K562 (cell line): Measurements from ENCODE around the gene FIBP. TPM values are rescaled to one million over a fixed set of nuclear protein-coding genes. Genes with fewer than 3 reads are reported as not detected.

Experiments used
- C11orf30 ChIP-seq: fragments of 450-650 bp; IDR thresholded peaks from 2 replicates; pipeline ENCODE4 v1.6.1; 2016; ENCODE audit warnings: low read depth, mild to moderate bottlenecking
- ELF1 ChIP-seq: fragments of 200-800 bp; sonication (Bioruptor generic); IDR thresholded peaks from 2 replicates; pipeline ENCODE4 v1.6.1; 2016; ENCODE audit warnings: missing genetic modification characterization, missing compliant biosample characterization
- MTA2 ChIP-seq: fragments of 450-650 bp; IDR thresholded peaks from 2 replicates; pipeline ENCODE4 v1.6.1; 2016; ENCODE audit warnings: low read depth
- PHB ChIP-seq: fragments of 250-450 bp; sonication (Bioruptor Pico); IDR thresholded peaks from 2 replicates; pipeline ENCODE4 v1.5.0; 2021
- POLR2AphosphoS5 ChIP-seq: IDR thresholded peaks from 2 replicates; pipeline ENCODE4 v1.6.1; 2011; ENCODE audit warnings: mild to moderate bottlenecking, low read depth, low read length, moderate library complexity; ENCODE audit not compliant: control insufficient read depth, insufficient read depth
- SRSF3 ChIP-seq: fragments of 200-400 bp; formaldehyde crosslinking; IDR thresholded peaks from 2 replicates; pipeline ENCODE4 v1.6.1; 2016; ENCODE audit warnings: mild to moderate bottlenecking, low read length, moderate library complexity; ENCODE audit not compliant: insufficient read depth
- TGIF2 ChIP-seq: sonication (generic); formaldehyde crosslinking; IDR thresholded peaks from 2 replicates; pipeline ENCODE4 v1.8.1; 2022; ENCODE audit warnings: mild to moderate bottlenecking, missing genetic modification reagents, moderate library complexity
- ZFX ChIP-seq: sonication (generic); formaldehyde crosslinking; IDR thresholded peaks from 2 replicates; pipeline ENCODE4 v1.8.0; 2022; ENCODE audit warnings: mild to moderate bottlenecking, missing genetic modification reagents, moderate library complexity
- ZMIZ1 ChIP-seq, 2 experiments: fragments of 150-350 bp in 1 of 2; IDR thresholded peaks; 2 replicates each; pipeline ENCODE4 v1.6.1; 2012 to 2016; ENCODE audit warnings: low read depth in 2 of 2, low read length in 2 of 2, mild to moderate bottlenecking in 1 of 2, moderate library complexity in 1 of 2
- ZNF740 ChIP-seq, 3 experiments: fragments of 200-800 bp in 1 of 3; sonication (Bioruptor generic) in 1 of 3; sonication (generic) in 1 of 3; formaldehyde crosslinking in 1 of 3; IDR thresholded peaks; 2 replicates each; pipeline versions ENCODE4 v1.6.1 to v1.8.0; 2016 to 2022; ENCODE audit warnings: mild to moderate bottlenecking in 2 of 3, missing compliant biosample characterization in 2 of 3, missing genetic modification characterization in 2 of 3, missing genetic modification reagents in 1 of 3
- polyA plus RNA-seq, 8 experiments: library from polyadenylated mRNA; depleted of rRNA in 4 of 8; stranded (reverse) in 5 of 8; unstranded in 3 of 8; fragments of >200 nt; fragmentation: Nextera tagmentation in 2 of 8; fragmentation: Illumina TruSeq in 1 of 8; extraction: Ambion mirVana in 2 of 8; extraction: Trizol in 1 of 8; gene quantifications; 2 replicates each; pipeline versions ENCODE4 v1.2.1 to v1.2.3, GENCODE V29; 2011 to 2014; ENCODE audit warnings: inconsistent platforms in 1 of 8, missing spikeins in 1 of 8
- total RNA-seq, 7 experiments: library from RNA; depleted of rRNA in 6 of 7; stranded (reverse); fragments of >200 nt in 6 of 7; fragmentation: Illumina TruSeq in 2 of 7; extraction: Trizol in 2 of 7; gene quantifications; 2 replicates each; pipeline versions ENCODE4 v1.2.1 to v1.2.3, GENCODE V29; 2011 to 2021; ENCODE audit warnings: low replicate concordance in 1 of 7
- TF ChIP-seq, protein P1 (sequence below): fragments of 200-600 bp; sonication (generic); IDR thresholded peaks from one replicate; pipeline ENCODE4 v1.6.1; 2012; ENCODE audit warnings: mild to moderate bottlenecking, low read depth, low read length, inconsistent platforms

Gene FIBP
- total and polyA plus RNA-seq, 9 of the 15 experiments (the other 6 are each of a cell fraction or from before 2014, with no cell fraction given), result 41.2 to 79.2 (median 48.6) TPM

DNA sequence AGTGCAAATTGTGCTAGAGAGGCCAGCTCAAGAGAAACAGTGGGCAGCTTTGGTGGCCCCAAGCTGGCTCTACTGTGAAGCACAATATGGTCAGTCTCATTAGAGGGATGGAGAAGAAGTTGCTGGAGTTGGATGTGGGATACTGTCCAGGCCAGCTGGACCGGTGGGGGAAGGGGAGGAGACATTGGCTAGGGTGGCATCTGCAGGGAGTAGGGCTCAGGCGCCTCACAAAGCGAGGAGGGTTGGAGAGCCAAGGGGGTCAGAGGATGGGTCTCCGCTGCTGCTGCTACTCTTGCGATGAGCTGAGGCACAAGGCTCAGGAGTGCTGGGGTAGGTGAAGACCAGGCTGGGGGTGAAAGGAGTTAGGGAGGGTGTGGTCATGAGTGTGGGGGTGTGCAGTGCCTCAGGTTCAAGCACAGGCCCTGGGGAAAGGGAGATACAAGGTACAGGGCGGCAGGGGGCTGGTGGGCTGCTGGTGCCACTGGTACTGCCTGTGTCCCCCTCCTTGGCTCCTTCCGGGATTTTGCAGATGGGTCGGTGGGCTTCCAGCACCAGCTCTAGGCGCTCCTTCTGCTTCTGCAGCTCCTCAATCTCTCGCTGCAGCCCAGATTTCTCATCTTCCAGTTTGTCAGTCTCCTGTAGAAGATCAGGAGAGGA is 4.5 kb upstream of the FIBP start (continued):
- TF ChIP-seq, protein P1, sequence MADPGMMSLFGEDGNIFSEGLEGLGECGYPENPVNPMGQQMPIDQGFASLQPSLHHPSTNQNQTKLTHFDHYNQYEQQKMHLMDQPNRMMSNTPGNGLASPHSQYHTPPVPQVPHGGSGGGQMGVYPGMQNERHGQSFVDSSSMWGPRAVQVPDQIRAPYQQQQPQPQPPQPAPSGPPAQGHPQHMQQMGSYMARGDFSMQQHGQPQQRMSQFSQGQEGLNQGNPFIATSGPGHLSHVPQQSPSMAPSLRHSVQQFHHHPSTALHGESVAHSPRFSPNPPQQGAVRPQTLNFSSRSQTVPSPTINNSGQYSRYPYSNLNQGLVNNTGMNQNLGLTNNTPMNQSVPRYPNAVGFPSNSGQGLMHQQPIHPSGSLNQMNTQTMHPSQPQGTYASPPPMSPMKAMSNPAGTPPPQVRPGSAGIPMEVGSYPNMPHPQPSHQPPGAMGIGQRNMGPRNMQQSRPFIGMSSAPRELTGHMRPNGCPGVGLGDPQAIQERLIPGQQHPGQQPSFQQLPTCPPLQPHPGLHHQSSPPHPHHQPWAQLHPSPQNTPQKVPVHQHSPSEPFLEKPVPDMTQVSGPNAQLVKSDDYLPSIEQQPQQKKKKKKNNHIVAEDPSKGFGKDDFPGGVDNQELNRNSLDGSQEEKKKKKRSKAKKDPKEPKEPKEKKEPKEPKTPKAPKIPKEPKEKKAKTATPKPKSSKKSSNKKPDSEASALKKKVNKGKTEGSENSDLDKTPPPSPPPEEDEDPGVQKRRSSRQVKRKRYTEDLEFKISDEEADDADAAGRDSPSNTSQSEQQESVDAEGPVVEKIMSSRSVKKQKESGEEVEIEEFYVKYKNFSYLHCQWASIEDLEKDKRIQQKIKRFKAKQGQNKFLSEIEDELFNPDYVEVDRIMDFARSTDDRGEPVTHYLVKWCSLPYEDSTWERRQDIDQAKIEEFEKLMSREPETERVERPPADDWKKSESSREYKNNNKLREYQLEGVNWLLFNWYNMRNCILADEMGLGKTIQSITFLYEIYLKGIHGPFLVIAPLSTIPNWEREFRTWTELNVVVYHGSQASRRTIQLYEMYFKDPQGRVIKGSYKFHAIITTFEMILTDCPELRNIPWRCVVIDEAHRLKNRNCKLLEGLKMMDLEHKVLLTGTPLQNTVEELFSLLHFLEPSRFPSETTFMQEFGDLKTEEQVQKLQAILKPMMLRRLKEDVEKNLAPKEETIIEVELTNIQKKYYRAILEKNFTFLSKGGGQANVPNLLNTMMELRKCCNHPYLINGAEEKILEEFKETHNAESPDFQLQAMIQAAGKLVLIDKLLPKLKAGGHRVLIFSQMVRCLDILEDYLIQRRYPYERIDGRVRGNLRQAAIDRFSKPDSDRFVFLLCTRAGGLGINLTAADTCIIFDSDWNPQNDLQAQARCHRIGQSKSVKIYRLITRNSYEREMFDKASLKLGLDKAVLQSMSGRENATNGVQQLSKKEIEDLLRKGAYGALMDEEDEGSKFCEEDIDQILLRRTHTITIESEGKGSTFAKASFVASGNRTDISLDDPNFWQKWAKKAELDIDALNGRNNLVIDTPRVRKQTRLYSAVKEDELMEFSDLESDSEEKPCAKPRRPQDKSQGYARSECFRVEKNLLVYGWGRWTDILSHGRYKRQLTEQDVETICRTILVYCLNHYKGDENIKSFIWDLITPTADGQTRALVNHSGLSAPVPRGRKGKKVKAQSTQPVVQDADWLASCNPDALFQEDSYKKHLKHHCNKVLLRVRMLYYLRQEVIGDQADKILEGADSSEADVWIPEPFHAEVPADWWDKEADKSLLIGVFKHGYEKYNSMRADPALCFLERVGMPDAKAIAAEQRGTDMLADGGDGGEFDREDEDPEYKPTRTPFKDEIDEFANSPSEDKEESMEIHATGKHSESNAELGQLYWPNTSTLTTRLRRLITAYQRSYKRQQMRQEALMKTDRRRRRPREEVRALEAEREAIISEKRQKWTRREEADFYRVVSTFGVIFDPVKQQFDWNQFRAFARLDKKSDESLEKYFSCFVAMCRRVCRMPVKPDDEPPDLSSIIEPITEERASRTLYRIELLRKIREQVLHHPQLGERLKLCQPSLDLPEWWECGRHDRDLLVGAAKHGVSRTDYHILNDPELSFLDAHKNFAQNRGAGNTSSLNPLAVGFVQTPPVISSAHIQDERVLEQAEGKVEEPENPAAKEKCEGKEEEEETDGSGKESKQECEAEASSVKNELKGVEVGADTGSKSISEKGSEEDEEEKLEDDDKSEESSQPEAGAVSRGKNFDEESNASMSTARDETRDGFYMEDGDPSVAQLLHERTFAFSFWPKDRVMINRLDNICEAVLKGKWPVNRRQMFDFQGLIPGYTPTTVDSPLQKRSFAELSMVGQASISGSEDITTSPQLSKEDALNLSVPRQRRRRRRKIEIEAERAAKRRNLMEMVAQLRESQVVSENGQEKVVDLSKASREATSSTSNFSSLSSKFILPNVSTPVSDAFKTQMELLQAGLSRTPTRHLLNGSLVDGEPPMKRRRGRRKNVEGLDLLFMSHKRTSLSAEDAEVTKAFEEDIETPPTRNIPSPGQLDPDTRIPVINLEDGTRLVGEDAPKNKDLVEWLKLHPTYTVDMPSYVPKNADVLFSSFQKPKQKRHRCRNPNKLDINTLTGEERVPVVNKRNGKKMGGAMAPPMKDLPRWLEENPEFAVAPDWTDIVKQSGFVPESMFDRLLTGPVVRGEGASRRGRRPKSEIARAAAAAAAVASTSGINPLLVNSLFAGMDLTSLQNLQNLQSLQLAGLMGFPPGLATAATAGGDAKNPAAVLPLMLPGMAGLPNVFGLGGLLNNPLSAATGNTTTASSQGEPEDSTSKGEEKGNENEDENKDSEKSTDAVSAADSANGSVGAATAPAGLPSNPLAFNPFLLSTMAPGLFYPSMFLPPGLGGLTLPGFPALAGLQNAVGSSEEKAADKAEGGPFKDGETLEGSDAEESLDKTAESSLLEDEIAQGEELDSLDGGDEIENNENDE, result no peak
- TF ChIP-seq POLR2AphosphoS5 (peak; percentile 23; the same call in 1 of the 2 replicates), PHB (no peak), ZFX (CRISPR knock-in tag) (no peak), ELF1 (no peak), SRSF3 (no peak), MTA2 (no peak), ZMIZ1 (IDR thresholded peaks at IDR 0.05; ENCODE audit: low read depth in 2 of 2, low read length in 2 of 2) (0 out of 4 replicates have a peak, but pooled peaks of 1 of the 2 experiments have one; percentile 5), TGIF2 (CRISPR knock-in tag) (no peak), ZNF740 (CRISPR knock-in tag; IDR thresholded peaks at IDR 0.05) (peak; percentile 80; the same call in 1 of the 2 replicates), ZNF740 (tag; IDR thresholded peaks at IDR 0.05) (no peak), C11orf30 (no peak)
